ENCODE results near the gene C1RL. TPM values are rescaled to one million over a fixed set of nuclear protein-coding genes. Genes with fewer than 3 reads are reported as not detected.

Gene C1RL
- total RNA-seq, 1 donor from 2014 or later: 122 TPM

- Histone ChIP-seq H3K36me3 (peaks cover 0 to 27% of the 10 kb centered on the region in 2 donors), H3K27ac (peak overlapping the region; percentile 94), H3K9me3 (no peaks in the 10 kb centered on the region), H3K4me1 (peaks cover 53% of the 10 kb centered on the region), H3K4me3 (peak overlapping the region; percentile 60 to 68), H3K27me3 (no peaks in the 10 kb centered on the region)
- TF ChIP-seq POLR2A (IDR thresholded peaks at IDR 0.05): peak in 1 of 2 donors; percentile 8
- TF ChIP-seq, protein P1, sequence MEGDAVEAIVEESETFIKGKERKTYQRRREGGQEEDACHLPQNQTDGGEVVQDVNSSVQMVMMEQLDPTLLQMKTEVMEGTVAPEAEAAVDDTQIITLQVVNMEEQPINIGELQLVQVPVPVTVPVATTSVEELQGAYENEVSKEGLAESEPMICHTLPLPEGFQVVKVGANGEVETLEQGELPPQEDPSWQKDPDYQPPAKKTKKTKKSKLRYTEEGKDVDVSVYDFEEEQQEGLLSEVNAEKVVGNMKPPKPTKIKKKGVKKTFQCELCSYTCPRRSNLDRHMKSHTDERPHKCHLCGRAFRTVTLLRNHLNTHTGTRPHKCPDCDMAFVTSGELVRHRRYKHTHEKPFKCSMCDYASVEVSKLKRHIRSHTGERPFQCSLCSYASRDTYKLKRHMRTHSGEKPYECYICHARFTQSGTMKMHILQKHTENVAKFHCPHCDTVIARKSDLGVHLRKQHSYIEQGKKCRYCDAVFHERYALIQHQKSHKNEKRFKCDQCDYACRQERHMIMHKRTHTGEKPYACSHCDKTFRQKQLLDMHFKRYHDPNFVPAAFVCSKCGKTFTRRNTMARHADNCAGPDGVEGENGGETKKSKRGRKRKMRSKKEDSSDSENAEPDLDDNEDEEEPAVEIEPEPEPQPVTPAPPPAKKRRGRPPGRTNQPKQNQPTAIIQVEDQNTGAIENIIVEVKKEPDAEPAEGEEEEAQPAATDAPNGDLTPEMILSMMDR (IDR thresholded peaks at IDR 0.05): no peak
- intact Hi-C loops (cut with DNase I): loop anchor here (1.0 to 5.0 kb wide), 2 partner anchors 31 to 149 kb away; partner anchors contain the start of genes C12orf57, C1S and RNU7-1
- DNase-seq (ENCODE audit: extremely low spot score in 2 of 2): no peak
Measured at GRCh38 chr12:7091660-7092228, 17.3 kb downstream of the C1RL start.

DNA sequence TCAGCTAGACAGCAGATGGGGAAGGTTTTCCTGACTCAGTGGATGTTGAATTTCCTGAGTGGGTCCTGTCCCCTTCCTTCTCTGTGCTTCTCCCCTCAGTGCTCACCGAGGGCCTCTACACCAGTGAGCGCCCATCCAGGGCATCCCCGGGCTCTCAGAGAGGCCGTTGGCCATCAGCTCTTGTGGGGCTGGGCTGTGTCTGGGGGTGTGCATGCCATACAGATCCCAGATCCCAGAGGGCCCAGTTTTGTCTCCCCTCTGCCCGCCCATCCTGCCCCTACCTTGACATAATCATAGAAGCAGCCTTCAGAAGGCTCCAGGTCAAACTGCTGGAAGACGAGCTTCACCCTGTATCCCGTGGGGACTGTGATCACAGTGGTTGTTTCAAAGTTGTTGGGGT lies 17.8 kb downstream of the C1RL start:
- no peaks in the 10 kb centered on the region for H3K9me3 ChIP-seq
- intact Hi-C loops (cut with DNase I): loop anchor here (5.0 kb wide), 1 partner anchor 149 kb away; the partner anchor contains the start of genes C12orf57 and RNU7-1
- H3K27me3 ChIP-seq: no peaks in the 10 kb centered on the region
- TF ChIP-seq, protein P1 (IDR thresholded peaks at IDR 0.05): no peak
- no peak for TF ChIP-seq POLR2AphosphoS5 (IDR thresholded peaks at IDR 0.05; ENCODE audit: insufficient read depth in 1 of 2, low read depth in 1 of 2)
- no peak for TF ChIP-seq POLR2A (IDR thresholded peaks at IDR 0.05)
- DNase-seq (ENCODE audit: extremely low spot score in 2 of 2): no peak
- peaks cover 0 to 28% of the 10 kb centered on the region in 2 donors for H3K36me3 ChIP-seq
- peaks cover 53% of the 10 kb centered on the region for H3K4me1 ChIP-seq
- peak overlapping the region; percentile 94 for H3K27ac ChIP-seq
- H3K4me3 ChIP-seq: peak overlapping the region; percentile 60 to 68

DNA sequence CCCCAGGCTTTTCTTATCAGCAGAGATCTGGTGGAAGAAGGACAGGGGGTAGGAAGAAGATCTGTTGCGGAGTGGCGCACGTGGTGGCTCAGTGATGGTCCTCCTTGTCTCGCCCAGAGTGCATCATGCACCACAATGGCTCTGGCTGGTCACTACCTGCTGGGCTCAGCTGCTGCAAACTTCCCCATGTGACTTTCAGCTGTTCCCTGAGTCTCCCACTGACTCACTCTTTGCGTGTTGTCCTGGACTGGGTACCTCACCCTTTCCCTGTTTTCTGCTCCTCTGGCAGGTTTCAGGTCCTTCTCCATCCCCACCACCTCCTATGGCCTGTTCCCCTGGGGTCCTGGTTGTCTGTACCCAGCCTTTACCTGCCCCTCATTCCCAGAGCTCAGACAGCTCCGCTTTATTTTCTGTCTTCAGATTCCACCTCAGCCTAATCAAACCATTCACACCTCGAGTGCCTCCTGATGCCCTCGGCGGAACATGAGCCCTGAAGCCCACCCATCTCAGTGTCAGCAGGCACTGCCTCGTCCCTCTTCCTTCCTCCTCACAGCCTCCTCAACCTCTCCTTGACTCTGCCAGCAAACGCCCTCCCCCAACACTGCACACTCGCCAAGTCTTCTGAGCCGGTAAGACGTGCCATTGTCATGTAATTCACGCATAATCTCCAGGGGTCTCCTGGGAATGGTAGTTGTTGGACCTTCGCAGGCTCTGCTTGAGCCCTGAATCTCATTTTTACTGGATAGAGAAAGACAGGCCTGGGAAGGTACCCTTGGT lies 18.6 kb downstream of the C1RL start:
- H3K27me3 ChIP-seq: no peaks in the 10 kb centered on the region
- peaks cover 0 to 36% of the 10 kb centered on the region in 2 donors for H3K36me3 ChIP-seq
- H3K27ac ChIP-seq: peak overlapping the region; percentile 94
- DNase-seq (ENCODE audit: extremely low spot score in 2 of 2): no peak
- no peaks in the 10 kb centered on the region for H3K9me3 ChIP-seq
- peaks cover 53% of the 10 kb centered on the region for H3K4me1 ChIP-seq
- peak overlapping the region; percentile 60 to 68 for H3K4me3 ChIP-seq
- intact Hi-C loops (cut with DNase I): loop anchor here (5.0 kb wide), 1 partner anchor 148 kb away; the partner anchor contains the start of genes C12orf57 and RNU7-1
- TF ChIP-seq, protein P1 (IDR thresholded peaks at IDR 0.05): no peak
- peak in 1 of 2 donors; percentile 41 for TF ChIP-seq POLR2AphosphoS5 (IDR thresholded peaks at IDR 0.05; ENCODE audit: insufficient read depth in 1 of 2, low read depth in 1 of 2)

- Histone ChIP-seq H3K27me3 (no peaks in the 10 kb centered on the region), H3K27ac (peak overlapping the region; percentile 94), H3K4me1 (peaks cover 53% of the 10 kb centered on the region), H3K36me3 (peaks cover 0 to 45% of the 10 kb centered on the region in 2 donors), H3K4me3 (peak overlapping the region in 1 of 2 donors; percentile 68), H3K9me3 (no peaks in the 10 kb centered on the region)
- intact Hi-C loops (cut with DNase I): no loop called here
- no peak for TF ChIP-seq POLR2A (IDR thresholded peaks at IDR 0.05)
- TF ChIP-seq, protein P1 (IDR thresholded peaks at IDR 0.05): no peak
- no peak for TF ChIP-seq POLR2AphosphoS5 (IDR thresholded peaks at IDR 0.05; ENCODE audit: insufficient read depth in 1 of 2, low read depth in 1 of 2)
- DNase-seq (ENCODE audit: extremely low spot score in 2 of 2): no peak
Measured at GRCh38 chr12:7089196-7089871, 19.7 kb downstream of the C1RL start.

Measured in vagina (tissue), 2 donors.